NOMO-1 treated with dmso at 0.1 percent for 144 hours (cell line): ENCODE measurements around the gene MTHFD2.

Source experiments
- DNase-seq: peaks from one replicate; lab custom pipeline; 2025; ENCODE audit not compliant: unreplicated experiment; lab: John Stamatoyannopoulos, UW

The MTHFD2 gene

GRCh38 chr2:74260495-74260894 is 62.1 kb downstream of the MTHFD2 start:
- DNase-seq: no peak

DNA sequence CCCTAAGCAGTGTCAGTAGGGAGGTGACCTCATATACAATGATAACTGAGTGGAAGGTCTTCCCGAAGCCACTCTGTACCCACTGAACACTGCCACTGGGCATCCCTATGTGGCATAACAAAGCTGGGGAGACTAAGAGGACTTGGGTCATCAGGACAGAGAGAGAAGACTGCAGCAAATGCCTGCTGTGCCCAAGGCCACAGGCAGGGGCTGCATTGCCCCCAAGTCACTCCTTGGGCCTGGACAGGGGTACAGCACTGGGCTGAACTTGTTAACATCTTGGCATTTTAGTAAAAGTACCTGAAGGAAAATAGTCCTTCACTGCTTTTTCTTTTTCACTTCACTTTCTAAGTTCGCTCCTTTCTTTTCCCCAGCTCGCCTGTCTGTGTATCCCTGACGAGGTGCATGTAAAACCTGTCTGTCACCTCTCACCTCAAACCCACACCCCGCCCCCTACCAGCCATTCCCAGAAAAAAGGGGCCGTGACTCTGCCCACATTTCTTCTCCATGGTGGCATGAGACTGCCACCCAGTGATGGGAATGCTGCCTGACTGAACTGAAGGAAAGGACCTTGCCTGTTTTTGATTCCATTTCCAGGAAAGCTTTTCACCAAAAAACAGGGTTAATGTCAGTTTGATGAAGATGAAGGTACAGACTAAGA is 62.9 kb downstream of the MTHFD2 start:
- DNase-seq: no peak

- no peak for DNase-seq
These were observed 64.3 kb downstream of the MTHFD2 start for GRCh38 chr2:74262681-74263080.

DNA sequence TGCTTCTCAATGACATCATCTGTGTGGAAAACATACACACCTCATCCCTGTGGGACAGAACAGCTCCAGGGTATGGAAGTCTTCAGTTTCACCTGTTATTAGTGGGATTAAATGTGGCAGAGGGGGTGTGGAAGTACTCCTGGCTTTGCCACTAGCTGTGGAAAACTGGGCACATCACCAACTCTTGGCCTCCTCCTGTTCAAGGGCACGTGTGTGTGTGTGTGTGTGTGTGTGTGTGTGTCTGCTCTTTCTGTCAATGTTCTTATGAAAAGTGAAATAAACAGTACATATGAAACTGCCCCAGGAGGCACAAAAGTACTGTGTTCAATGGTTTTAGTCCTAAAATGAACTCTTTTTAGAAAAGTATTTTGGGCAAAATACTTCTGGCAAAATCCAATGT is 65.9 kb downstream of the MTHFD2 start:
- DNase-seq: no peak

GRCh38 chr2:74267068-74267467 is 68.7 kb downstream of the MTHFD2 start:
- DNase-seq: no peak
